SH-SY5Y (cell line): Measurements from ENCODE around the gene CYTH3.

Experiments used
- GATA2 ChIP-seq: IDR thresholded peaks from 2 replicates; pipeline ENCODE4 v1.6.1; 2011; ENCODE audit warnings: mild to moderate bottlenecking, low read depth, low read length
- GATA3 ChIP-seq: IDR thresholded peaks from 2 replicates; pipeline ENCODE4 v1.6.1; 2011; ENCODE audit warnings: low read depth, mild to moderate bottlenecking, low read length, moderate library complexity

GRCh38 chr7:6273917-6274630 lies 1.6 kb upstream of the CYTH3 start:
- TF ChIP-seq GATA2 (no peak), GATA3 (no peak)
